Skeletal muscle satellite cell (primary cell): ENCODE measurements around the gene CHMP1A.

Experiments used
- H3K27me3 ChIP-seq: 2 replicates; pipeline ENCODE4 v1.7.0; 2013; ENCODE audit warnings: low read length; ENCODE audit not compliant: control insufficient read depth, insufficient read depth
- H3K36me3 ChIP-seq: 2 replicates; pipeline ENCODE4 v1.7.0; 2013; ENCODE audit warnings: mild to moderate bottlenecking, control low read depth, low read length; ENCODE audit not compliant: insufficient read depth
- H3K4me1 ChIP-seq: 2 replicates; pipeline ENCODE4 v1.7.0; 2013; ENCODE audit warnings: low read length; ENCODE audit not compliant: control insufficient read depth, insufficient read depth
- H3K4me2 ChIP-seq: 2 replicates; pipeline ENCODE4 v1.7.0; 2013; ENCODE audit warnings: mild to moderate bottlenecking, low read length
- H3K4me3 ChIP-seq: 2 replicates; pipeline ENCODE4 v1.7.0; 2013; ENCODE audit warnings: low read length
- H3K9ac ChIP-seq: 2 replicates; pipeline ENCODE4 v1.7.0; 2013; ENCODE audit warnings: mild to moderate bottlenecking, low read depth, low read length, moderate library complexity
- H3K9me3 ChIP-seq: replicated peaks from 2 replicates; pipeline ENCODE4 v1.7.0; 2013; ENCODE audit warnings: mild to moderate bottlenecking, control low read depth, low read length

Gene CHMP1A

GRCh38 chr16:89618109-89618998, 39.2 kb downstream of the CHMP1A start:
- Histone ChIP-seq H3K4me1 (peaks cover 1% of the 10 kb centered on the region), H3K9me3 (no peaks in the 10 kb centered on the region), H3K27me3 (peaks cover 30% of the 10 kb centered on the region)

GRCh38 chr16:89617036-89617435, 40.5 kb downstream of the CHMP1A start:
- Histone ChIP-seq H3K4me1 (peaks cover 7% of the 10 kb centered on the region), H3K4me3 (no peak overlapping the region), H3K9me3 (no peaks in the 10 kb centered on the region), H3K4me2 (no peak overlapping the region), H3K9ac (no peak overlapping the region), H3K36me3 (no peaks in the 10 kb centered on the region), H3K27me3 (peaks cover 21% of the 10 kb centered on the region)

More at GRCh38 chr16:89618109-89618998, 39.2 kb downstream of the CHMP1A start:
- Histone ChIP-seq H3K36me3 (no peaks in the 10 kb centered on the region), H3K4me2 (no peak overlapping the region), H3K4me3 (no peak overlapping the region), H3K9ac (no peak overlapping the region)

DNA sequence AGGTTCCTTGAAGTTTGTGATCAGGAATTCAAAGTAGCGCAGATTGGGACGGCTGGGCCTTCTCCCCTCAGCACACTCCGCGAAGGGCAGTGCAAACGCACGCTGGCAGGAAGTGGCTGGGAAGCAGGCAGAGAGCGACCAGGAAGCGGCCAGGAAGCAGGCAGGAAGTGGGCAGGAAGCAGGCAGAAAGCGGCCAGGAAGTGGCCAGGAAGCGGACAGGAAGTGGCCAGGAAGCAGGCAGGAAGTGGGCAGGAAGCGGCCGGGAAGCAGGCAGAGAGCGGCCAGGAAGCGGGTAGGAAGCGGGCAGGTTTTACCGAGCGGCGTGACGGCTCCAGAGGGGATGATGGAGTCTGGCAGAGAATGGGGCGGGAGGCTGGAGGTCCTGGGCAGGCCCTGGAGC, 40.9 kb downstream of the CHMP1A start:
- Histone ChIP-seq H3K9me3 (no peaks in the 10 kb centered on the region), H3K4me3 (no peak overlapping the region), H3K4me1 (peaks cover 7% of the 10 kb centered on the region), H3K9ac (no peak overlapping the region), H3K27me3 (peaks cover 17% of the 10 kb centered on the region), H3K36me3 (no peaks in the 10 kb centered on the region), H3K4me2 (no peak overlapping the region)

GRCh38 chr16:89615596-89616090, 41.9 kb downstream of the CHMP1A start:
- no peak overlapping the region for H3K4me2 ChIP-seq
- H3K9ac ChIP-seq, result no peak overlapping the region
- no peaks in the 10 kb centered on the region for H3K36me3 ChIP-seq
- no peaks in the 10 kb centered on the region for H3K9me3 ChIP-seq
- H3K27me3 ChIP-seq, result peaks cover 9% of the 10 kb centered on the region
- H3K4me1 ChIP-seq, result peaks cover 7% of the 10 kb centered on the region
- H3K4me3 ChIP-seq, result no peak overlapping the region

- Histone ChIP-seq H3K4me2 (no peak overlapping the region), H3K9me3 (no peaks in the 10 kb centered on the region), H3K4me1 (peaks cover 7% of the 10 kb centered on the region), H3K27me3 (peaks cover 4% of the 10 kb centered on the region), H3K36me3 (no peaks in the 10 kb centered on the region), H3K4me3 (no peak overlapping the region), H3K9ac (no peak overlapping the region)
These were observed 42.3 kb downstream of the CHMP1A start for GRCh38 chr16:89615176-89615575.

- Histone ChIP-seq H3K4me2 (no peak overlapping the region), H3K4me3 (no peak overlapping the region), H3K9ac (no peak overlapping the region), H3K4me1 (peaks cover 13% of the 10 kb centered on the region), H3K9me3 (no peaks in the 10 kb centered on the region), H3K36me3 (no peaks in the 10 kb centered on the region), H3K27me3 (no peaks in the 10 kb centered on the region)
These were observed 43.5 kb downstream of the CHMP1A start for GRCh38 chr16:89613954-89614459.

- Histone ChIP-seq H3K4me2 (no peak within 1 kb of the TSS), H3K4me1 (peaks cover 18% of the 10 kb centered on the region), H3K4me3 (no peak within 1 kb of the TSS), H3K36me3 (no peaks in the 10 kb centered on the region), H3K27me3 (no peaks in the 10 kb centered on the region), H3K9me3 (no peaks in the 10 kb centered on the region), H3K9ac (no peak within 1 kb of the TSS)
These were observed 44.1 kb downstream of the CHMP1A start, which contains the start of gene DPEP1 for GRCh38 chr16:89613231-89613953. Gene DPEP1 (plus strand): TSS chr16:89613642. CDS start chr16:89630411, 16,769 bp downstream.

DNA sequence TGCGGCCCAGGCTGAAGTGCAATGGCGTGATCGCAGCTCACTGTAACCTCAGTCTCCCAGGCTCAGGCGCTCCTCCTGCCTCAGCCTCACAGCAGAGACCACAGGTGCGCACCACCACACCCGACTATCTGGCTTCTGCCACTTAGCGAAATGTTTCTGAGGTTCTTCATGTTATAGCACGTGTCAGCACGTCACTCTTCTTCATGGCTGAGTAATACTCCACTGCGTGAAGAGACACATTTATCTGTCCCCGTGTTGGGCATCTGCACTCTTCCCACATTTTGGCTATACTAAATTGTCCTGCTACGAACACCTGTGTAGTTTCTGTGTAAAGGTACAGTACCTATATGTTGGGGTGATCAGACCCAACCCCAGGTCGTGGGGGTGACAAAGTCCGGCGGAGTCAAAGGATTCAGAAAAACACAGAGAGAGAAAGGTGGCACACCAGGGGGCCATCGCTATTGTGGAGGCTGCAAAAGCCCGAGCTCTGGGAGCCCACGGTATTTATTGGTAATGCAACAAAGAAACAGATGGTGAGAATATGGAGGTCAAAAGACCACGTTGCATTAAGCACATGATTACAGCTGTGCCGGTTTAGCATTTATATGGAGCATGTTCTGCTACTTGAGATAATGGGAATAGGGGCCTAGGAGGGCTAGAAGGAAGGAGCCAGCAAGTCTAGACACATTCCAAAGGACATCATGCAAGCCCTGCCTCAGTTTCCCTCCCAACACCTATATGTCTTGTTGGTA, 44.9 kb downstream of the CHMP1A start:
- H3K4me1 ChIP-seq, result peaks cover 18% of the 10 kb centered on the region

GRCh38 chr16:89610108-89610453, 47.4 kb downstream of the CHMP1A start:
- Histone ChIP-seq H3K4me3 (no peak overlapping the region), H3K36me3 (no peaks in the 10 kb centered on the region), H3K27me3 (no peaks in the 10 kb centered on the region), H3K4me2 (no peak overlapping the region), H3K9me3 (no peaks in the 10 kb centered on the region), H3K4me1 (peaks cover 18% of the 10 kb centered on the region), H3K9ac (no peak overlapping the region)

More for the DNA sequence above, 44.9 kb downstream of the CHMP1A start:
- Histone ChIP-seq H3K4me3 (no peak overlapping the region), H3K9me3 (no peaks in the 10 kb centered on the region), H3K36me3 (no peaks in the 10 kb centered on the region), H3K27me3 (no peaks in the 10 kb centered on the region), H3K4me2 (no peak overlapping the region), H3K9ac (no peak overlapping the region)

DNA sequence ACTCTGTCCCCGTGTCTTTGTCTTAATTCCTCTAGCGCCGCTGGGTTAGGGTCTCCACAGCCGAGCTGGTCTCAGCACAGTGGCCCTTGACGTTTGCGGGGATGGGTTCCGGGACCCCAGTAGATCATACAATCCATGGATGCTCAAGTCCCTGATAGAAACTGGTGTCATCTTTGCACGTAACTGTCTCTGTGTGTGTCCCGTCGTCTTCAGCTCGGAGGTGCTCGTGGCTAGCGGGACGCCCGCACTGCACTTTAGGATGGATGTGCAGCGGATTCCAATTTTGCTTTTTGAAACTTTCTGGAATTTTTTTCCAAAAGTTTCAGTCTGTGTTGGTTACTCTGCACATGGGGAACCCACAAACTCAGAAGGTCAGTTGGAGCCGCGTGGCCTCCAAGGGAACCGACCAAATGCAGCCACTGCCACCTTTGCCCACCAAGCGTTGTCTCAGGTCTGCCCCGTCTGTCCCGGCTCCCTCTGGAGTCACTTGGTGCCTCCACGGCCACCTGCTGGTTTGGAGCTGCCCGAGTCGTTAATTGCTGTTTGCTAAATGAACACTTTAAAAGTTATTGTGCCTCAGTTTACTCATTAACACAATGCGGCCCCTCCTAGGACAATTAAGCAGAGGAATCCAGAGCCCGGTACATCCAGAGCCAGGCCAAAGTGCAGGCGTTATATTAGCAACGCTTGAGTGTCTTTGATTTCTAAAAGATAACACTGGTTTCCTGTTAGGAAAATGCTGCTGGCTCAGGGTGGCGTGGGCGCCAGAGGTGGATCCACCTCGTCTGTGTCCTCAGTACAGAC, 49.4 kb downstream of the CHMP1A start:
- no peak overlapping the region for H3K9ac ChIP-seq
- H3K27me3 ChIP-seq, result no peaks in the 10 kb centered on the region
- no peak overlapping the region for H3K4me3 ChIP-seq
- no peaks in the 10 kb centered on the region for H3K9me3 ChIP-seq
- no peak overlapping the region for H3K4me2 ChIP-seq
- H3K4me1 ChIP-seq, result peaks cover 17% of the 10 kb centered on the region
- no peaks in the 10 kb centered on the region for H3K36me3 ChIP-seq
